ENCODE results near the gene SETD1A.
A peak's percentile ranks its signal among the peaks of the same experiment; 100 is the strongest.

The SETD1A gene

GRCh38 chr16:30956601-30957455 is 726 bp upstream of the SETD1A start:
- DNase-seq, result peak; percentile 61

- no peak for DNase-seq
Measured at GRCh38 chr16:30958175-30959079, 873 bp downstream of the SETD1A start.

DNA sequence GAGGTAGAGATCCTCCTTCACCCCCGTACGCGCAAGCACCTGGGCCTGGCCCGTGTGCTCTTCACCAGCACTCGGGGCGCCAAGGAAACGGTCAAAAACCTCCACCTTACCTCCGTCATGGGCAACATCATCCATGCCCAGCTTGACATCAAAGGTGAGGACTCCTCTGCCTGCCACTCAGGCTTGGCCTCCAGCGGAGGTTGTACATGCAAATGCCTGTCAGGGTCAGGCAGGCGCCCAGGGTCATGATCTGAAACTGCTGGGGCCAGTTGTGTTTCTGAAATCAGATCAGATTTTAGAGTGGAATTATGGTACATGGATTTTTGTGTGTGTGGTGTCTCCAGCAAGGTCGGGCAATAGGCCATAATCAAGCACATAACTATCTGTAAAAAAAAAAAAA is 3.8 kb downstream of the SETD1A start:
- no peak for DNase-seq

DNA sequence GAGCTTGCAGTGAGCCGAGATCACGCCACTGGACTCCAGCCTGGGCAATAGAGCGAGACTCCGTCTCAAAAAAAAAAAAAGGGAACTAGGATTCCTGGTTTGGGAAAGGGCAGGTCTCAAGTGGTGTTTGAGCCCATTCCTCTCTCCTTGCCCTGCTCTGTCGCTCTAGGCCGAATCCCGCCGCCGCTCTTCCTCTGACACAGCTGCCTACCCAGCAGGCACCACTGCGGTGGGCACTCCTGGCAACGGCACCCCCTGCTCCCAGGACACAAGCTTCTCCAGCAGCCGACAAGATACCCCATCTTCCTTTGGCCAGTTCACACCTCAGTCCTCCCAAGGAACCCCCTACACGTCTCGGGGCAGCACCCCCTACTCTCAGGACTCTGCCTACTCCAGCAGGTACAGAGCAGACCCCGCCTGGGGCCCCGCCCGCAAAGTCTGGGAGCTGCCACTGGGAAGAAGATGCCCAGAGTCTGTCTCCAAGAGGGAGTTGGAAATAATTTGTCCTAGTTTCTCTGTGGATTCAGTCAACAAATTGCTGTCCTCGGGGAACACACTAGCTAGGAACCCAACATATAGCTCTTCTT is 6.5 kb downstream of the SETD1A start:
- no peak for DNase-seq

DNA sequence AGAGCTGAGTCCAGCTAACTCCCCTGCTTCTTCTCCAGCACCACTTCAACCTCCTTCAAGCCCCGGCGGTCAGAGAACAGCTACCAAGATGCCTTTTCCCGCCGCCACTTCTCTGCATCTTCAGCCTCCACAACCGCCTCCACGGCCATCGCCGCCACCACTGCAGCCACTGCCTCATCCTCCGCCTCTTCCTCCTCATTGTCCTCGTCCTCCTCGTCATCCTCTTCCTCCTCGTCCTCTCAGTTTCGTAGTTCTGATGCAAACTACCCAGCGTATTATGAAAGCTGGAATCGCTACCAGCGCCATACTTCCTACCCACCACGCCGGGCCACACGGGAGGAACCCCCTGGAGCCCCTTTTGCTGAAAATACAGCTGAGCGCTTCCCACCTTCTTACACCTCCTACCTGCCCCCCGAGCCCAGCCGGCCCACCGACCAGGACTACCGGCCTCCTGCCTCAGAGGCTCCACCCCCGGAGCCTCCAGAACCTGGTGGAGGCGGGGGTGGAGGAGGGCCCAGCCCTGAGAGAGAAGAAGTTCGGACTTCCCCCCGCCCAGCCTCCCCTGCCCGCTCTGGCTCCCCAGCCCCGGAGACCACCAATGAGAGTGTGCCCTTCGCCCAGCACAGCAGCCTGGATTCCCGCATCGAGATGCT is 7.1 kb downstream of the SETD1A start:
- no peak for DNase-seq

DNA sequence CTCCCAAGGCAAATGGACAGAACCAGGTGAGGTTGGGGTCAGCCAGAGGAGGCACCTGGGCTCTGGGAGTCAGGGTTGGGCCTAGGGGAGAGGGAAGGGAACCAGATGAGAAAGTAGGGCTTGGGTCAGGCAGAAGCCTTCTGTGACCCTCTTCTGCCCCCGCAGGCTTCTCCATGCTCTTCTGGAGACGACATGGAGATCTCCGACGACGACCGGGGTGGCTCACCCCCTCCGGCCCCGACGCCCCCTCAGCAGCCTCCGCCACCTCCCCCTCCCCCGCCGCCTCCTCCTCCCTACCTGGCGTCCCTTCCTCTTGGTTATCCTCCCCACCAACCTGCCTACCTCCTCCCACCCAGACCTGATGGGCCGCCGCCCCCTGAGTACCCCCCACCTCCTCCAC is 7.9 kb downstream of the SETD1A start:
- no peak for DNase-seq

DNA sequence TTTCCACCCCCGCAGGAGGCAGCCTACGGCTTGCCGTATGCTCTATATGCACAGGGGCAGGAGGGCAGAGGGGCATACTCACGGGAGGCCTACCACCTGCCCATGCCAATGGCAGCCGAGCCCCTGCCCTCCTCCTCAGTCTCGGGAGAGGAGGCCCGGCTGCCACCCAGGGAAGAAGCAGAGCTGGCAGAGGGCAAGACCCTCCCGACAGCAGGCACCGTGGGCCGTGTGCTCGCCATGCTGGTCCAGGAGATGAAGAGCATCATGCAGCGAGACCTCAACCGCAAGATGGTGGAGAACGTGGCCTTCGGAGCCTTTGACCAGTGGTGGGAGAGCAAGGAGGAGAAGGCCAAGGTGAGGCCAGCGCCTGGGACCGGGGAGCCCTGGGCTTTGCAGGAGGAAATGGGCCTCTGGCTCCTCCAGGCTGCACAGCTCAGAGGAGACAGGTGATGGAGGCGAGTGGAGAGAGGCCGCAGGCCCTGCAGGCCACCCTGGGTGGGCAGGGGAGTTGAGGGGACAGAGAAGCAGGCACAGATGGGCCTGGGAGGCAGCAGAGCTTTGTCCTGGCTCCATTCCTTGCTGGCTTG is 8.6 kb downstream of the SETD1A start:
- no peak for DNase-seq

DNA sequence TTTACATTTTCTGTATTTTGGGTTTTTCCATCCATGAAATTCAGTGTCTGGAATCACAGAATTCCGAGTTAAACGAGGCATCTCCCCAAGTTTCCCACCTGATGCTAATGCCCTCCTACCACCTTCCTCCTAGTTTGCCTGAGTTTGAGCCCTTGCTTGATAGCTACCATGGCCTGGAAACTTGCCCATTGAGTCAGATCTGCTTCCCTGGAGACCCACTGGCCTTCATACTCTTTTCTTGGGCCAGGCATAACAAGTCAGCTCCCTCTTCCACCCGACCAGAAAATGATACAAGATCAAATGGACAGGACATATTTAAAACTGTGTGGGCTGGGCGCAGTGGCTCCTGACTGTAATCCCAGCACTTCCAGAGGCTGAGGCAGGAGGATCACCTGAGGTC is 10.2 kb downstream of the SETD1A start:
- DNase-seq, result no peak

DNA sequence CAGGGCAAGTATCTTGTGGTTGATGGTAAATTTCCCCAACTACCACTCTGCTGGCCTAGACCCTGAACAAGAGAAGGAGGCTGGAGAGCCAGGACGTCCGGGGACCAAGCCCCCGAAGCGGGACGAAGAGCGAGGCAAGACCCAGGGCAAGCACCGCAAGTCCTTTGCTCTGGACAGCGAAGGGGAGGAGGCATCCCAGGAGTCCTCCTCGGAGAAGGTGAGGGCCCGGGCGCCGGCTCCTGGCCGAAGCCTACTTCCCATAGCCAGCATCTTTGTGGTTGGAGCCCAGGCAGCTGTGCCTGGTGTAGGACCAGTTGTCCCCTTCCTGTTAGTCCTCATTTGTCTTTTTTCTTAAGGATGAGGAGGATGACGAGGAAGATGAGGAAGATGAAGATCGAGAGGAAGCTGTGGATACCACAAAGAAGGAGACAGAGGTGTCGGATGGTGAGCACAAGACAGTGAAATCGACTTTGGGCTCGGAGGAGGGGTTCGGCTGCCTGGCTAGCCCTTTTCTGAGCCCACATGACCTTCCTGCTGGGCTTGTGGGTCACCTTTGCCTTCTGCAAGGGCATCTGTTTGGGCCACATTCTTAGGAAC is 11.8 kb downstream of the SETD1A start:
- DNase-seq, result no peak

GRCh38 chr16:30971298-30971697 is 13.7 kb downstream of the SETD1A start:
- DNase-seq, result no peak

DNA sequence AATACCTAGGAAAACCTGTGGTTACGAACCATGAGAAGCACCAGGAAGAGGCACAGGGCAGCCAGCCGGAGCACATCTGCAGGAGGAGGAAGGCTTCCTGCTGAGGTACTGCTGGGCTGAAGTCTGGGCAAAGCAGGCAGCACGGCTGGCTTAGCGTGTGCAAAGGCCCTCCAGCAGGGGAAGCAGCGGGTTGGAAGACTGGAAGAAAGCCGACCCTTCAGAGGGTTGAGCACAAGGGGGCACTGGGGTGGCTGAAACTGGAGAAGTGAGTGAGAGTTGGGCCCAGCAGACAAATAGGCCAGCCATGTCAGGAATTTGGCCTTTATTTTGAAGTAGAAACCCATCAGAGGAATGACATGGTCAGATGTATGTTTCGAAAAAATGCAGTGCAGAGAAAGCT is 15.3 kb downstream of the SETD1A start:
- no peak for DNase-seq

DNA sequence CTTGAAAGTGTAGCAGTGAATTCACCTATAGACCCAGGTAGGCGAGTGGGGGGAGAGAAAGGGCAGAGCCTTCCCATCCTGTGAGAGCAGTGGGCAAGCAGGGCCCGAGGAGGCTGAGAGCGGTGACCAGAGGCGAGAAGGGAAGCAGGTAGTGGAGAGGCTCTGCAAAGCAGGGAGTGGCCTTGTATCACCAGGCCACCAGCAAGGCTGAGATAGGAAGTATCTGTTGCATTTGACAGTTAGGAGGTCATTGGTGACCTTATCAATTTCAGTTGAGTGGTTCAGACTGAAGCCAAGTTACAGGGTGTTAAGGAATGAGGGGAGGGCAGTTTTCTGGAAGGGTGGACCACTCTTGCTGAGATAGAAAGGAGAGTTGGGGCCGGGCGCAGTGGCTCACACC is 16.8 kb downstream of the SETD1A start:
- DNase-seq, result no peak

GRCh38 chr16:30976486-30976885 is 18.9 kb downstream of the SETD1A start:
- no peak for DNase-seq

GRCh38 chr16:30977502-30977901 is 19.9 kb downstream of the SETD1A start:
- no peak for DNase-seq

GRCh38 chr16:30979170-30980022 is 21.8 kb downstream of the SETD1A start:
- DNase-seq, result no peak

- no peak for DNase-seq
Measured at GRCh38 chr16:30980023-30980371, 22.4 kb downstream of the SETD1A start.

- DNase-seq, result no peak
Measured at GRCh38 chr16:30980434-30980833, 22.9 kb downstream of the SETD1A start.

- no peak for DNase-seq
Measured at GRCh38 chr16:30980959-30981358, 23.4 kb downstream of the SETD1A start.

- no peak for DNase-seq
Measured at GRCh38 chr16:30982548-30983288, 25.2 kb downstream of the SETD1A start.

- no peak for DNase-seq
Measured at GRCh38 chr16:30983289-30983889, 25.8 kb downstream of the SETD1A start.

Data from NCI-H2029 (cell line).